SK-N-SH treated with all-trans-retinoic acid at 6 μM for 48 hours (cell line): ENCODE measurements around the gene DACT3.

Experiments used
- ARNTL ChIP-seq: fragments of 450-650 bp; formaldehyde crosslinking; IDR thresholded peaks from 2 replicates; pipeline ENCODE4 v1.5.0; 2020; ENCODE audit warnings: low read depth, mild to moderate bottlenecking, moderate library complexity, borderline replicate concordance
- PPARA ChIP-seq: fragments of 250-450 bp; sonication (Bioruptor Pico); IDR thresholded peaks from 2 replicates; pipeline ENCODE4 v1.5.0; 2020; ENCODE audit warnings: mild to moderate bottlenecking, borderline replicate concordance
- RARB ChIP-seq: fragments of 250-450 bp; sonication (Bioruptor Pico); IDR thresholded peaks from 2 replicates; pipeline ENCODE4 v1.8.0; 2021; ENCODE audit warnings: mild to moderate bottlenecking, moderate library complexity
- ZFP30 ChIP-seq: fragments of 450-650 bp; formaldehyde crosslinking; IDR thresholded peaks from 2 replicates; pipeline ENCODE4 v1.5.0; 2022; ENCODE audit warnings: mild to moderate bottlenecking, moderate library complexity
- TF ChIP-seq, protein P1 (sequence below): fragments of 250-450 bp; sonication (Bioruptor Pico); IDR thresholded peaks from 2 replicates; pipeline ENCODE4 v1.8.0; 2020; ENCODE audit warnings: mild to moderate bottlenecking, moderate library complexity, borderline replicate concordance
- TF ChIP-seq, protein P2 (sequence below): fragments of 250-450 bp; sonication (Bioruptor Pico); IDR thresholded peaks from 2 replicates; pipeline ENCODE4 v1.5.1; 2021; ENCODE audit warnings: mild to moderate bottlenecking, moderate library complexity

DNA sequence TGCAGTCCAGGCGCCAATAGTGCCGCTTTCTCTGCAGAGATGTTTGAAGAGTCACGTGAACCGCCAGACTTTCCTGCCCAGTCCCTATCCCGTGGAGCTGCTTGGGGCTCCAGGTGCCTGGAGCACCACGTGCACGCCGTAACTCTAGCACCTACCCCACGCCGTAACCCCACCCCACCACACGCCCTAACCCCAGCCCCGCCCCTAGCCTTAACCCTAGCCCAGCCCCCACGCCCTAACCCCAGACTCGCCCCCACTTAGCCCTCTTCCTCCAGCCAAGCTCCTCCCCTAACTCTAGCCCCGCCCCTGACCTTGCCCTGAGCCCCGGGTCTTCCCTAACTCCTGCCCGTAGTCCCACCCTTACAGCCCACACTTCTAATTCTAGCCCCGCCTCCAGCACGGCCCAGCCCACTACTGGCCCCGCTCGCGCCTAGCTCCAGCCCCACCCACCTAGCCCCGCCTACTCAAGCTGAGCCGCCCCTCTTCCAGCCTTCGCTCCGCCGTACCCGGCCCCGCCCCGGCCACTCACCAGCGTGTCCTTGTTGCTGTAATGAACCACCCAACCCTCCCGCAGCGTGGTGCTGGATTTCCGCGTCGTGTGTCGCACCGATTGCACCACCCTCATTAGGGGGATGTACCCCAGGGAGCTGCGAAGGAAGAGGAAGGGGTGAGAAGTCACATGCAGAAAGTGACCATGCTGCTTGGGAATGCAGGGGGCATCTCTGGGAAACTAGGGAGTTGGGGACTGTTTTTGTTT lies 36.4 kb upstream of the DACT3 start:
- TF ChIP-seq PPARA (no peak), ARNTL (CRISPR knock-in tag) (no peak), RARB (no peak), ZFP30 (CRISPR knock-in tag) (no peak)
- TF ChIP-seq, protein P1, sequence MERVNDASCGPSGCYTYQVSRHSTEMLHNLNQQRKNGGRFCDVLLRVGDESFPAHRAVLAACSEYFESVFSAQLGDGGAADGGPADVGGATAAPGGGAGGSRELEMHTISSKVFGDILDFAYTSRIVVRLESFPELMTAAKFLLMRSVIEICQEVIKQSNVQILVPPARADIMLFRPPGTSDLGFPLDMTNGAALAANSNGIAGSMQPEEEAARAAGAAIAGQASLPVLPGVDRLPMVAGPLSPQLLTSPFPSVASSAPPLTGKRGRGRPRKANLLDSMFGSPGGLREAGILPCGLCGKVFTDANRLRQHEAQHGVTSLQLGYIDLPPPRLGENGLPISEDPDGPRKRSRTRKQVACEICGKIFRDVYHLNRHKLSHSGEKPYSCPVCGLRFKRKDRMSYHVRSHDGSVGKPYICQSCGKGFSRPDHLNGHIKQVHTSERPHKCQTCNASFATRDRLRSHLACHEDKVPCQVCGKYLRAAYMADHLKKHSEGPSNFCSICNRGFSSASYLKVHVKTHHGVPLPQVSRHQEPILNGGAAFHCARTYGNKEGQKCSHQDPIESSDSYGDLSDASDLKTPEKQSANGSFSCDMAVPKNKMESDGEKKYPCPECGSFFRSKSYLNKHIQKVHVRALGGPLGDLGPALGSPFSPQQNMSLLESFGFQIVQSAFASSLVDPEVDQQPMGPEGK (CRISPR knock-in tag): no peak
- TF ChIP-seq, protein P2, sequence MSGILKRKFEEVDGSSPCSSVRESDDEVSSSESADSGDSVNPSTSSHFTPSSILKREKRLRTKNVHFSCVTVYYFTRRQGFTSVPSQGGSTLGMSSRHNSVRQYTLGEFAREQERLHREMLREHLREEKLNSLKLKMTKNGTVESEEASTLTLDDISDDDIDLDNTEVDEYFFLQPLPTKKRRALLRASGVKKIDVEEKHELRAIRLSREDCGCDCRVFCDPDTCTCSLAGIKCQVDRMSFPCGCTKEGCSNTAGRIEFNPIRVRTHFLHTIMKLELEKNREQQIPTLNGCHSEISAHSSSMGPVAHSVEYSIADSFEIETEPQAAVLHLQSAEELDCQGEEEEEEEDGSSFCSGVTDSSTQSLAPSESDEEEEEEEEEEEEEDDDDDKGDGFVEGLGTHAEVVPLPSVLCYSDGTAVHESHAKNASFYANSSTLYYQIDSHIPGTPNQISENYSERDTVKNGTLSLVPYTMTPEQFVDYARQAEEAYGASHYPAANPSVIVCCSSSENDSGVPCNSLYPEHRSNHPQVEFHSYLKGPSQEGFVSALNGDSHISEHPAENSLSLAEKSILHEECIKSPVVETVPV (CRISPR knock-in tag): no peak
